ENCODE data around the gene SLC30A1. TPM values are rescaled to one million over a fixed set of nuclear protein-coding genes. Genes with fewer than 3 reads are reported as not detected.
A peak's percentile ranks its signal among the peaks of the same experiment; 100 is the strongest.

The SLC30A1 gene
- polyA plus RNA-seq, 3 donors, result 11.9 to 15.4 (median 13.2) TPM

DNA sequence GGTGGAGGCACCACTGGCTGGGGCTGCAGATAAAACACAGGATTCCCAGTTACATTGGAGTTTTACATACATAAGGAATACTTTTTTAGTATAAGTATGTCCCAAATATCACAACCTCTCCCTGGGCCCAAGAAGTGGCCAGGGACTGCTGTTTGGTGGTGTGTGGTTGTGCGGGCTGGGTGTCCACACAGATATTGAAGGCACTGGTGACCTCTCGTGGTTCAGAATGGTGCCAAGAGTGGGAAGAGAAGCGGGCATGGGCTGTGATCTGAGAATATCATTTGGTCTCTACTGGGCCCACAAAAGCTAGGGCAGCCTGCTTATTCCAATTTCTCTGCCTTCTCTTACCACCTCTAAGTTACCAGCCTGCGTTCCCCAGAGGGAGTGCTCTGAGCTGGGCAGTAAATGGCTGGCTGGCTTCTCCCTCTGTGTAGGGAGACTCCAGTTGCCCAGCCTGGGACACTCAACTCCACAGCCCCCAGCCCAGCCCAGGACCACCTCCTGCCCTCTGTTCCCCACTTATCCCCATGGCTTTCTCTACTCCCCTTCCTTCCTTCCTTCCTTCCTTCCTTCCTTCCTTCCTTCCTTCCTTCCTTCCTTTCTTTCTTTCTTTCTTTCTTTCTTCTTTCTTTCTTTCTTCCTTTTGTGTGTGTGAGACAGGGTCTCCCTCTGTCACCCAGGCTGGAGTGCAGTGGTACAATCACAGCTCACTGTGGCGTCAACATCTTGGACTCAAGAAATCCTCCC is 44.2 kb downstream of the SLC30A1 start:
- H3K27me3 ChIP-seq (ENCODE audit: control insufficient read depth in 2 of 2, insufficient read depth in 2 of 2, low read length in 2 of 2), result no peaks in the 10 kb centered on the region
- no peak for DNase-seq
- H3K4me1 ChIP-seq (ENCODE audit: control insufficient read depth in 1 of 2, insufficient read depth in 2 of 2, low read length in 2 of 2), result no peaks in the 10 kb centered on the region
- H3K36me3 ChIP-seq (replicated peaks in 1 of 2; ENCODE audit: control insufficient read depth in 1 of 2, insufficient read depth in 2 of 2, low read length in 2 of 2), result no peaks in the 10 kb centered on the region
- H4K20me1 ChIP-seq (ENCODE audit: insufficient read depth, low read length), result no peaks in the 10 kb centered on the region
- no peaks in the 10 kb centered on the region for H3K9me3 ChIP-seq (replicated peaks in 1 of 2; ENCODE audit: control insufficient read depth in 1 of 2, insufficient read depth in 1 of 2, low read length in 2 of 2)
- WGBS (ENCODE audit: insufficient coverage), result 93% methylated on average over 3 of the region's 5 CpGs
- TF ChIP-seq, protein P1, sequence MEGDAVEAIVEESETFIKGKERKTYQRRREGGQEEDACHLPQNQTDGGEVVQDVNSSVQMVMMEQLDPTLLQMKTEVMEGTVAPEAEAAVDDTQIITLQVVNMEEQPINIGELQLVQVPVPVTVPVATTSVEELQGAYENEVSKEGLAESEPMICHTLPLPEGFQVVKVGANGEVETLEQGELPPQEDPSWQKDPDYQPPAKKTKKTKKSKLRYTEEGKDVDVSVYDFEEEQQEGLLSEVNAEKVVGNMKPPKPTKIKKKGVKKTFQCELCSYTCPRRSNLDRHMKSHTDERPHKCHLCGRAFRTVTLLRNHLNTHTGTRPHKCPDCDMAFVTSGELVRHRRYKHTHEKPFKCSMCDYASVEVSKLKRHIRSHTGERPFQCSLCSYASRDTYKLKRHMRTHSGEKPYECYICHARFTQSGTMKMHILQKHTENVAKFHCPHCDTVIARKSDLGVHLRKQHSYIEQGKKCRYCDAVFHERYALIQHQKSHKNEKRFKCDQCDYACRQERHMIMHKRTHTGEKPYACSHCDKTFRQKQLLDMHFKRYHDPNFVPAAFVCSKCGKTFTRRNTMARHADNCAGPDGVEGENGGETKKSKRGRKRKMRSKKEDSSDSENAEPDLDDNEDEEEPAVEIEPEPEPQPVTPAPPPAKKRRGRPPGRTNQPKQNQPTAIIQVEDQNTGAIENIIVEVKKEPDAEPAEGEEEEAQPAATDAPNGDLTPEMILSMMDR (IDR thresholded peaks at IDR 0.05), result no peak
- H3K4me2 ChIP-seq (replicated peaks; ENCODE audit: extremely low read depth, low read length, poor library complexity, severe bottlenecking), result no peak overlapping the region
- H2AFZ ChIP-seq (ENCODE audit: insufficient read depth, low read depth, low read length, poor library complexity, severe bottlenecking), result no peak overlapping the region
- H3K27ac ChIP-seq (ENCODE audit: low read depth in 1 of 2, low read length in 2 of 2), result no peak overlapping the region
- peaks cover 0 to 1% (median 0%) of the 10 kb centered on the region in 7 donors for H3K9me3 Mint-ChIP-seq
- H3K79me2 ChIP-seq (ENCODE audit: insufficient read depth, low read length), result no peaks in the 10 kb centered on the region
- H3K4me3 ChIP-seq (replicated peaks in 1 of 3; ENCODE audit: low read depth in 2 of 3, low read length in 3 of 3), result no peak overlapping the region
- no peak overlapping the region for H3K4me3 Mint-ChIP-seq
- no peak overlapping the region for H3K9ac ChIP-seq (ENCODE audit: insufficient read depth, low read length, poor library complexity, severe bottlenecking)
- intact Hi-C loops (cut with micrococcal nuclease), result no loop called here
- peaks cover 8% of the 10 kb centered on the region for H3K4me1 Mint-ChIP-seq
- no peaks in the 10 kb centered on the region for H3K36me3 Mint-ChIP-seq
- H3K27me3 Mint-ChIP-seq (ENCODE audit: low read depth in 3 of 3), result peaks cover 0 to 6% (median 1%) of the 10 kb centered on the region in 3 donors
- peak overlapping the region in 1 of 7 donors; percentile 65 for H3K27ac Mint-ChIP-seq

DNA sequence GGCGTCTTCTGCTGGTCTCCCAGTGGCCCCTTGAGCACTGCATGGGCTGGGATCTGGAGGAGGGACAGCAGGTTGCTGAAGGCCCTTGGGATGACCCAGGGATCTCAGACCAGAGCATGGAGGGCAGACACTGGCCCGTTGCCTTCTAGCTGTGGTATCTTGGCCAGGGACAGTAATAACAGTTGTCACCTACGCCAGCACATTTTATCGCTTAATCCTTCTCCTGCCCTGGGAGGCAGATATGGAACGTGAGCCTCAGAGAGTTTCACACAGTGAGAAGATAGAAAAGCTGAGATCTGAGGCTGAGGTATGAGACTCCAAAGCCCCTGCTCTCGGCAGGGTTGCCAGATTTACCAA is 46.9 kb downstream of the SLC30A1 start:
- Histone ChIP-seq H3K27ac (ENCODE audit: low read depth in 1 of 2, low read length in 2 of 2) (no peak overlapping the region), H2AFZ (ENCODE audit: insufficient read depth, low read depth, low read length, poor library complexity, severe bottlenecking) (no peak overlapping the region), H3K4me1 (ENCODE audit: control insufficient read depth in 1 of 2, insufficient read depth in 2 of 2, low read length in 2 of 2) (peaks cover 3 to 6% of the 10 kb centered on the region in 2 donors), H3K9ac (ENCODE audit: insufficient read depth, low read length, poor library complexity, severe bottlenecking) (no peak overlapping the region), H3K4me2 (replicated peaks; ENCODE audit: extremely low read depth, low read length, poor library complexity, severe bottlenecking) (no peak overlapping the region), H3K4me3 (replicated peaks in 1 of 3; ENCODE audit: low read depth in 2 of 3, low read length in 3 of 3) (no peak overlapping the region), H3K9me3 (replicated peaks in 1 of 2; ENCODE audit: control insufficient read depth in 1 of 2, insufficient read depth in 1 of 2, low read length in 2 of 2) (no peaks in the 10 kb centered on the region), H4K20me1 (ENCODE audit: insufficient read depth, low read length) (no peaks in the 10 kb centered on the region), H3K27me3 (ENCODE audit: control insufficient read depth in 2 of 2, insufficient read depth in 2 of 2, low read length in 2 of 2) (no peaks in the 10 kb centered on the region), H3K36me3 (replicated peaks in 1 of 2; ENCODE audit: control insufficient read depth in 1 of 2, insufficient read depth in 2 of 2, low read length in 2 of 2) (no peaks in the 10 kb centered on the region), H3K79me2 (ENCODE audit: insufficient read depth, low read length) (no peaks in the 10 kb centered on the region)
- Mint-ChIP-seq H3K4me1 (peaks cover 16% of the 10 kb centered on the region), H3K27ac (no peak overlapping the region), H3K27me3 (ENCODE audit: low read depth in 3 of 3) (peaks cover 0 to 2% (median 0%) of the 10 kb centered on the region in 3 donors), H3K9me3 (peaks cover 0 to 2% (median 0%) of the 10 kb centered on the region in 7 donors), H3K36me3 (no peaks in the 10 kb centered on the region), H3K4me3 (no peak overlapping the region)
- intact Hi-C loops (cut with micrococcal nuclease), result no loop called here
- TF ChIP-seq, protein P1 (IDR thresholded peaks at IDR 0.05), result no peak
- 78% methylated on average over 3 of the region's 6 CpGs for WGBS (ENCODE audit: insufficient coverage)
- no peak for DNase-seq

All from CD14-positive monocyte (primary cell).